Measurements from ENCODE around the gene TSPAN10.

Gene TSPAN10

GRCh38 chr17:81635431-81635830 is 1.6 kb upstream of the TSPAN10 start:
- DNase-seq = no peak

DNA sequence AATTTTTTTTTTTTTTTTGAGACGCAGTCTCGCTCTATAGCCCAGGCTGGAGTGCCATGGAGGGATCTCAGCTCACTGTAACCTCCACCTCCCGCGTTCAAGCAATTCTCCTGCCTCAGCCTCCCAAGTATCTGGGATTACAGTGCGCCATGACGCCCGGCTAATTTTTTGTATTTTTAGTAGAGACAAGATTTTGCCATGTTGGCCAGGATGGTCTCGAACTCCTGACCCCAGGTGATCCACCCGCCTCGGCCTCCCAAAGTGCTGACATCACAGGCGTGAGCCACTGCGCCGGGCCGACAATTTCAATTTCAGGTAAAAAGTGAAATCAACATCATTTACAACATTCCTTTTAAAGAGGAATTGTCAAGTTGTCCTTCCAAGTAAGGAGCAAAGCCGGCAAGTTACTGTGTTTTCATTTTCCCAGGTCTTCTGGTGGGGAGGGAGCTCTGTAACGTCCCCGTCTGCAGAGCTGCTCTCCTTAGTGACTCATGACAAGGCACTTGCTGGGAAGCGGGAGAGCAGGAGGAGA is 957 bp upstream of the TSPAN10 start:
- no peak for DNase-seq

GRCh38 chr17:81638683-81639082 is 1.7 kb downstream of the TSPAN10 start:
- no peak for DNase-seq

GRCh38 chr17:81640011-81640410 is 3.0 kb downstream of the TSPAN10 start:
- DNase-seq = no peak

DNA sequence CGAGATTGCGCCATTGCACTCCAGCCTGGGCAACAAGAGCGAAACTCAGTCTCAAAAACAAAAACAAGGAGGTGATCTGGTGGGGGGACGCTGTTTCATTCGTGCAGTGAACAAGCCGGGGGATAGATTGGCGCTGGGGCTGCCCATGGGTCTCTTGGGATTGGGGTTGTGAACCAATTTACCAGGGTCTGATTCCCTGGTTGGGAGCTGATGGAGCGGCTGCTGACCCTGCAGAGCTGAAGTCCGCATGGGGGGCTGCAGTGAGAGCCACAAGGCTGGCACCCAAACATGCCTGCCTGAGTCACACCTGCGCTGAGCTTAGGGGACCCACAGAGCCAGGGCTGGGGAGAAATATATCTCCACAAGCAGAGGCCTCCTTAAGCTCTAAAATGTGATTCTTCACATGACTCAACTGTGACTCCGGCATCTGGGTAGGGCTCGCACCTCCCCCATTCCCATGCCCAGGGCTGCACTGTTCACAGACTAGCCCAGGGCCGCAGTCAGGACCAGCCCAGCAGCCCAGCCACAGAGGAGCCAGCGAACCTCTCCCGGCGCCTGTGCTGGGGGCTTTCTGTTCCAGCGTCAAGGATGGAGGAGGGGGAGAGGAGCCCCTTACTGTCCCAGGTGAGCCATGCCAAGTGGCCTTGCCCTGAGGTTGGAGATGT is 5.0 kb downstream of the TSPAN10 start:
- DNase-seq = no peak

- DNase-seq = no peak
Observed at GRCh38 chr17:81644496-81644895, 7.5 kb downstream of the TSPAN10 start.

GRCh38 chr17:81644976-81645952 is 8.3 kb downstream of the TSPAN10 start:
- DNase-seq = no peak

GRCh38 chr17:81646869-81647600 is 10.0 kb downstream of the TSPAN10 start:
- no peak for DNase-seq

DNA sequence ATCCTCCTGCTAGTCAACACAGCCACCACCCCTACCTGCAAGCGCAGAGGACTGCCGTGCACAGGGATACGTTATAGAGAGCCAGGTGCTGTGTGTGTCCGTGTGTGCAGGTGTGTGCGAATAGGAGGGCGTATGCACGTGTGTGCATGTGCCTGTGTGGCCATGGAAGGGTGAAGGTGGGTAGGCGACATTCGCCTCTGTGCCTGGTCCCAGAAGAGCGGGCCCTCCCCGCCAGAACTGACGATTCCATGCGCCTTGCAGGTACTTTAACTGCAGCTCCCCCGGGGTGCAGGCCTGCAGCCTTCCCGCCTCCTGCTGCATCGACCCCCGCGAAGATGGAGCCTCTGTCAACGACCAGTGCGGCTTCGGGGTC is 10.6 kb downstream of the TSPAN10 start:
- no peak for DNase-seq

- DNase-seq = no peak
Observed at GRCh38 chr17:81648013-81648706, 11.2 kb downstream of the TSPAN10 start.

- no peak for DNase-seq
Observed at GRCh38 chr17:81648707-81649085, 11.7 kb downstream of the TSPAN10 start.

- DNase-seq = no peak
Observed at GRCh38 chr17:81650951-81651350, 14.0 kb downstream of the TSPAN10 start.

DNA sequence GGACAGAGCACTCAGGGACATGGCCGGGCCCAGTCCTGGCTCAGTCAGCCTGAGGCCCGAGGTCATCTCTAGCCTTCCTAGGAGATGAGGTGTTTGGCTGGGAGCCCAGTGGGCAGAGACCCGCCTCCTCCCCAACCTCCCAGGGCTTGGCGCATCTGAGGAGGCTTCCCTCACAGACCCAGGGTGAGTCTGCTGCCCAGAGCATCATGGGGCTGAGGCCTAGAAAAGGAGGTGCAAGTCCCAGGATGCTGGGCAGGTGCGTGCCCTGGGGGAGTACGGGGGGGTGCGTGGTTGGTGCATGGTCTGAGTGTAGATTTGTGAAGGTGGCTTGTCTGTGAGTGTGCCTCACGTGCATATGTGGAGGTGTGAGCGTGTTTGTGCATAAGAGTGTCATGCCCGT is 14.7 kb downstream of the TSPAN10 start:
- DNase-seq = no peak

- peak in 1 of 5 experiments; percentile 27 for DNase-seq
Observed at GRCh38 chr17:81652906-81653771, 16.1 kb downstream of the TSPAN10 start.

- no peak for DNase-seq
Observed at GRCh38 chr17:81655378-81656117, 18.6 kb downstream of the TSPAN10 start.

GRCh38 chr17:81656118-81656743 is 19.2 kb downstream of the TSPAN10 start, which contains the start of gene PDE6G:
Gene PDE6G (minus strand): TSS chr17:81656542. CDS start chr17:81653305, 3,237 bp downstream.
- no peak for DNase-seq

- peak in 1 of 5 experiments; percentile 42 for DNase-seq
Observed at GRCh38 chr17:81656835-81657234, 19.8 kb downstream of the TSPAN10 start.

DNA sequence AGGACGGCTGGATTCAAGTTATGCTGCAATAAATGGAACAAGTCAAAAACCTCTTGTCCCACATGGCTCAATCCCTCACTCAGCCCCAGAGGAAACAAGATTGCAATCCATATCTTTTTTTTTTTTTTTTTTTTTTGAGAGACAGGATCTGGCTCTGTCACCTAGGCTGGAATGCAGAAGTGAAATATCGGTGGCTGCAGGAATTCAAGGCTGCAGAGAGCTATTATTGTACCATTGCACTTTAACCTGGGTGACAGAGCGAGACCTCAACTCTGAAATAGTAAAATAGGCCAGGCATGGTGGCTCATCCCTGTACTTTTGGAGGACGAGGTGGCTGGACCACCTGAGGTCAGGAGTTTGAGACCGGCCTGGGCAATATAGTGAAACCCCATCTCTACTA is 22.0 kb downstream of the TSPAN10 start:
- DNase-seq = no peak

DNA sequence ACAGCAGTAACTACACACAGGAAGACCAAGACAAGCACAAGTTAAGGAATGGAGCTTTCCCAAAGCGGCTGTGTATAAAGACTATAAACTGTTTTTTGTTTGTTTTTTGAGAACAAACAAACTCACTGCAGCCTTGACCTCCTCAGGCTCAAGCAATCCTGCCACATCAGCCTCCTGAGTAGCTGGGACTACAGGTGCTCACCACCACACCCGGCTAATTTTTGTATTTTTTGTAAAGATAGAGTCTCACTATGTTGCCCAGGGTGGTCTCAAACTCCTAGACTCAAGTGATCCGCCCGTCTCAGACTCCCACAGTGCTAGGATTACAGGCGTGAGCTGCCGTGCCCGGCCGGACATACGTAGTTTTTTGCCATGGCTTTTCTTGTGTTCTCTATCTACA is 23.4 kb downstream of the TSPAN10 start:
- DNase-seq = no peak

DNA sequence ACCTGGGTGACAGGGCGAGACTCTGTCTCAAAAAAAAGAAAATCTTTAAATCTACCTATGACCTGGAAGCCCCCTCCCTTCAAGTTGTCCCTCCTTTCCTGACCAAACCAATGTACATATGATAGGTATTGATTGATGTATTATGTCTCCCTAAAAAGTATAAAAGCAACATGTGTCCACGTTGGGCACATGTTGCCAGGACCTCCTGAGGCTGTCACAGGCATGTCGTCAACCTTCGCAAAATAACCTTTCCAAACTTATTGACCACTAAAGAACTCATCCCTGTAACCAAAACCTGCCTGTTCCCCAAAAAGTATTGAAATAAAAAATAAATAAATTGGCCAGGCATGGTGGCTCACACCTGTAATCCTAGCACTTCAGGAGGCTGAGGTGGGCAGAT is 25.0 kb downstream of the TSPAN10 start:
- DNase-seq = no peak
